HepG2 (cell line): ENCODE results near the gene STARD6. TPM values are rescaled to one million over a fixed set of nuclear protein-coding genes. Genes with fewer than 3 reads are reported as not detected.
"Not testable (repeated sequence)": the region's sequence is repeated elsewhere in the genome, so short reads cannot be mapped to it uniquely, and the experiment has no call there.

ENCODE experiments used
- ATAC-seq: fragments of 200-7000 bp; cut with Tn5 transposase; 3 replicates; pipeline ENCODE4 v1.9.1; 2020; ENCODE audit warnings: mild to moderate bottlenecking, moderate library complexity
- BruUV-seq: library from RNA; stranded (reverse); fragments of 400-500 nt; replicated peaks from 2 replicates; lab custom pipeline; 2021; lab: Mats Ljungman, UMichigan
- CTCF ChIA-PET: fragments of 300-600 bp; formaldehyde crosslinking; extraction: SDS; loops from one replicate; lab custom pipeline; 2021; ENCODE audit warnings: low total read pairs, inconsistent platforms, low intra/inter-chr PET ratio; lab: Yijun Ruan, JAX
- POLR2A ChIA-PET: fragments of 350-600 bp; sonication (Branson Sonifier 250); formaldehyde crosslinking; loops from one replicate; lab custom pipeline; 2020; ENCODE audit warnings: antibody characterized with exemption, inconsistent platforms; lab: Yijun Ruan, JAX
- DNase-seq: peaks from one replicate; pipeline ENCODE4 v3.0.0-alpha.2; 2015; ENCODE audit warnings: low spot score
- FAIRE-seq: peaks from 3 replicates; lab custom pipeline; 2011; peaks lifted over from hg19 to GRCh38; lab: Jason Lieb, UNC
- H2AFZ ChIP-seq: one replicate; pipeline ENCODE4 v1.6.1; 2011; ENCODE audit warnings: low read length, inconsistent platforms
- H3K27ac ChIP-seq: fragments of 300-600 bp; 3 replicates; pipeline ENCODE4 v1.8.0; 2011; ENCODE audit warnings: mixed run types, mild to moderate bottlenecking, mixed read lengths, low read length, inconsistent platforms; ENCODE audit not compliant: insufficient read depth; ENCODE audit errors: extremely low read length
- H3K27me3 ChIP-seq, 2 experiments: fragments of 200-600 bp in 1 of 2; 2 replicates in 1 of 2; 3 replicates in 1 of 2; pipeline versions ENCODE4 v1.6.0 to v1.8.0; 2011; ENCODE audit warnings: low read length in 2 of 2, mild to moderate bottlenecking in 2 of 2, moderate library complexity in 2 of 2, inconsistent platforms in 1 of 2; ENCODE audit not compliant: insufficient read depth in 2 of 2, control insufficient read depth in 1 of 2
- H3K36me3 ChIP-seq, 2 experiments: fragments of 200-600 bp in 1 of 2; replicated peaks in 1 of 2; 2 replicates in 1 of 2; 3 replicates in 1 of 2; pipeline versions ENCODE4 v1.5.1 to v1.8.0; 2011; ENCODE audit warnings: low read length in 2 of 2, inconsistent platforms in 1 of 2; ENCODE audit not compliant: insufficient read depth in 2 of 2, control insufficient read depth in 1 of 2
- H3K4me1 ChIP-seq: 2 replicates; pipeline ENCODE4 v1.5.1; 2012; ENCODE audit warnings: low read length, inconsistent platforms; ENCODE audit not compliant: insufficient read depth
- H3K4me2 ChIP-seq: 2 replicates; pipeline ENCODE4 v1.6.0; 2011; ENCODE audit warnings: low read depth, low read length, inconsistent platforms
- H3K4me3 ChIP-seq, 3 experiments: fragments of 200-600 bp in 1 of 3; sonication (generic), shearing (Covaris generic) in 1 of 3; replicated peaks in 1 of 3; 2 replicates each; pipeline ENCODE4 v1.5.1; 2011 to 2016; ENCODE audit warnings: low read length in 3 of 3, inconsistent platforms in 2 of 3, low read depth in 2 of 3, mild to moderate bottlenecking in 2 of 3, control low read depth in 1 of 3, mixed read lengths in 1 of 3; ENCODE audit not compliant: insufficient read depth in 1 of 3
- H3K79me2 ChIP-seq: one replicate; pipeline ENCODE4 v1.6.1; 2011; ENCODE audit warnings: low read length, inconsistent platforms; ENCODE audit not compliant: insufficient read depth
- H3K9ac ChIP-seq: 2 replicates; pipeline ENCODE4 v1.6.0; 2011; ENCODE audit warnings: mild to moderate bottlenecking, low read depth, low read length, inconsistent platforms; ENCODE audit not compliant: insufficient read depth
- H3K9me3 ChIP-seq: 2 replicates; pipeline ENCODE4 v1.5.1; 2012; ENCODE audit warnings: mild to moderate bottlenecking, low read length
- H4K20me1 ChIP-seq: 2 replicates; pipeline ENCODE4 v1.6.0; 2011; ENCODE audit warnings: inconsistent platforms, mild to moderate bottlenecking, low read length, moderate library complexity; ENCODE audit not compliant: insufficient read depth
- ARID3A ChIP-seq: IDR thresholded peaks from 2 replicates; pipeline ENCODE4 v1.6.1; 2012; ENCODE audit warnings: low read depth, low read length, improper control_type of control experiment
- ZNF281 ChIP-seq: sonication (generic); formaldehyde crosslinking; IDR thresholded peaks from 2 replicates; pipeline ENCODE4 v1.4.0; 2020; ENCODE audit warnings: missing genetic modification reagents, borderline replicate concordance
- ZNF329 ChIP-seq: sonication (generic); formaldehyde crosslinking; IDR thresholded peaks from 2 replicates; pipeline ENCODE4 v1.9.0; 2021; ENCODE audit warnings: low read depth, mild to moderate bottlenecking, missing genetic modification reagents
- whole genome bisulfite sequencing: methylation state at CpG from one replicate; pipeline ENCODE4 v1.1.6; 2017; ENCODE audit warnings: low lambda C conversion rate; 5-methylcytosine and 5-hydroxymethylcytosine counted together
- in situ Hi-C: cut with HindIII; loops from 2 replicates; pipeline ENCODE4 v1.10.0; 2017; ENCODE audit warnings: low pct_unique_long_range_greater_than_20kb; ENCODE audit not compliant: extremely low pct_ligation_motif_present
- intact Hi-C: fragments of 100-400 bp; cut with micrococcal nuclease; formaldehyde crosslinking; loops from one replicate; pipeline ENCODE4 v1.10.0; 2022; ENCODE audit not compliant: unreplicated experiment
- polyA plus RNA-seq, 8 experiments: library from polyadenylated mRNA; depleted of rRNA in 3 of 8; stranded (reverse) in 7 of 8; unstranded in 1 of 8; fragments of >200 nt; fragmentation: Illumina TruSeq in 4 of 8; extraction: Trizol in 4 of 8; gene quantifications; 2 replicates each; pipeline versions ENCODE4 v1.2.1 to v1.2.3, GENCODE V29; 2011 to 2016; ENCODE audit warnings: low read depth in 4 of 8, missing spikeins in 1 of 8, mixed read lengths in 1 of 8; ENCODE audit not compliant: insufficient read depth in 1 of 8
- total RNA-seq, 5 experiments: library from RNA; depleted of rRNA; stranded (reverse); fragments of >200 nt; fragmentation: Illumina TruSeq; extraction: Trizol; gene quantifications; 2 replicates each; pipeline ENCODE4 v1.2.3, GENCODE V29; 2016; ENCODE audit warnings: low read depth in 1 of 5

Gene STARD6
- total and polyA plus RNA-seq, 2 of the 13 experiments (the other 11 are each of a cell fraction or from before 2014, with no cell fraction given), result not detected

- 0 out of 2 replicates have a peak, but pooled peaks have one; percentile 18 for TF ChIP-seq ARID3A
- no peak for TF ChIP-seq ZNF329 (CRISPR knock-in tag)
- no peak overlapping the region for H3K4me2 ChIP-seq
- no peaks in the 10 kb centered on the region for H3K79me2 ChIP-seq
- CTCF ChIA-PET, result no interaction called here
- ATAC-seq, result no peak; the same call in 2 of the 3 replicates
- no TSS peak for BruUV-seq
- no peak overlapping the region for H3K9ac ChIP-seq
- no peaks in the 10 kb centered on the region for H3K9me3 ChIP-seq
- H2AFZ ChIP-seq, result no peak overlapping the region
- in situ Hi-C loops, result no loop called here
- intact Hi-C loops, result no loop called here
- H3K27me3 ChIP-seq, result no peaks in the 10 kb centered on the region
- POLR2A ChIA-PET, result no interaction called here
- no peaks in the 10 kb centered on the region for H4K20me1 ChIP-seq
- no peak for FAIRE-seq
- peak; percentile 13 for DNase-seq
- 0 out of 2 replicates have a peak, but pooled peaks cover 6% of the 10 kb centered on the region for H3K4me1 ChIP-seq
- no peak overlapping the region for H3K4me3 ChIP-seq
- no peak overlapping the region for H3K27ac ChIP-seq
- no peaks in the 10 kb centered on the region for H3K36me3 ChIP-seq
Measured at GRCh38 chr18:54316071-54316820, 41.4 kb downstream of the STARD6 start.

DNA sequence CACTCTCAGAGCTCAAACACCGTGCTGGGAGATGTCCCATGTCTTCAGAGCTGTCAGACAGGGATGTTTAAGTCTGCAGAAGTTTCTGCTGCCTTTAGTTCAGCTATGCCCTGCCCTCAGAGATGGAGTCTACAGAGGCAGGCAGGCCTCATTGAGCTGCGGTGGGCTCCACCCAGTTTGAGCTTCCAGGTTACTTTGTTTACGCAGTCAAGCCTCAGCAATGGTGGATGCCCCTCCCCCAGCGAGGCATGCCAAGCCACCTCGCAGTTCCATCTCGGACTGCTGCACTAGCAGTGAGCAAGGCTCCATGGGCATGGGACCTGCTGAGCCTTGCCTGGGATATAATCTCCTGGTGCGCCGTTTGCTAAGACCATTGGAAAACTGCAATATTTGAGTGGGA is 48.1 kb downstream of the STARD6 start:
- H3K4me2 ChIP-seq, result peak overlapping the region; percentile 42
- H3K9me3 ChIP-seq, intact Hi-C loops, POLR2A ChIA-PET, FAIRE-seq, H3K4me3 ChIP-seq, H3K9ac ChIP-seq, in situ Hi-C loops, H3K27ac ChIP-seq, H3K79me2 ChIP-seq, H3K36me3 ChIP-seq, H4K20me1 ChIP-seq, H2AFZ ChIP-seq, ATAC-seq, CTCF ChIA-PET, H3K4me1 ChIP-seq, BruUV-seq, DNase-seq, H3K27me3 ChIP-seq: not testable (repeated sequence)
- 20% methylated on average over 2 of the region's 8 CpGs for WGBS
- TF ChIP-seq ZNF281 (CRISPR knock-in tag), result peak; percentile 59; the same call in 1 of the 2 replicates
- TF ChIP-seq, all 625 proteins: peak for 1; not testable (repeated sequence) for 624
